Activated T-helper 2 cell treated with anti-CD3 and anti-CD28 coated beads, Interferon-gamma antibody, Interleukin-2, Interleukin-4, amounts not matched to agents 10 μg/mL and 5 μg/mL and 100 μg/mL, durations not matched to agents 14 hours and 24 hours and 36 hours (primary cell): ENCODE data around the gene STAC3. TPM values are rescaled to one million over a fixed set of nuclear protein-coding genes. Genes with fewer than 3 reads are reported as not detected.

ENCODE experiments used
- DNase-seq: peaks from one replicate; pipeline ENCODE4 v3.0.0; 2021; ENCODE audit warnings: low spot score
- H3K27ac Mint-ChIP-seq: one replicate; pipeline ENCODE4 v1.8.0; 2021; ENCODE audit warnings: mixed read lengths
- H3K27me3 Mint-ChIP-seq: one replicate; pipeline ENCODE4 v1.8.0; 2021; ENCODE audit warnings: low read depth, mixed read lengths
- H3K36me3 Mint-ChIP-seq: one replicate; pipeline ENCODE4 v1.8.0; 2021; ENCODE audit warnings: low read depth, mixed read lengths
- H3K4me1 Mint-ChIP-seq: one replicate; pipeline ENCODE4 v1.8.0; 2021; ENCODE audit warnings: low read depth, mixed read lengths
- H3K4me3 Mint-ChIP-seq: one replicate; pipeline ENCODE4 v1.8.0; 2021; ENCODE audit warnings: low read depth, mild to moderate bottlenecking, moderate library complexity, mixed read lengths
- H3K9me3 Mint-ChIP-seq: one replicate; pipeline ENCODE4 v1.8.0; 2021; ENCODE audit warnings: mixed read lengths
- intact Hi-C: fragments of 100-400 bp; cut with micrococcal nuclease; formaldehyde crosslinking; loops from one replicate; pipeline ENCODE4 v1.15.1; 2023
- total RNA-seq: library from RNA; stranded (reverse); gene quantifications from 2 replicates; pipeline ENCODE4 v1.2.3, GENCODE V29; 2022

STAC3 gene
- total RNA-seq, 1 donor from 2014 or later, result 5.6 TPM

DNA sequence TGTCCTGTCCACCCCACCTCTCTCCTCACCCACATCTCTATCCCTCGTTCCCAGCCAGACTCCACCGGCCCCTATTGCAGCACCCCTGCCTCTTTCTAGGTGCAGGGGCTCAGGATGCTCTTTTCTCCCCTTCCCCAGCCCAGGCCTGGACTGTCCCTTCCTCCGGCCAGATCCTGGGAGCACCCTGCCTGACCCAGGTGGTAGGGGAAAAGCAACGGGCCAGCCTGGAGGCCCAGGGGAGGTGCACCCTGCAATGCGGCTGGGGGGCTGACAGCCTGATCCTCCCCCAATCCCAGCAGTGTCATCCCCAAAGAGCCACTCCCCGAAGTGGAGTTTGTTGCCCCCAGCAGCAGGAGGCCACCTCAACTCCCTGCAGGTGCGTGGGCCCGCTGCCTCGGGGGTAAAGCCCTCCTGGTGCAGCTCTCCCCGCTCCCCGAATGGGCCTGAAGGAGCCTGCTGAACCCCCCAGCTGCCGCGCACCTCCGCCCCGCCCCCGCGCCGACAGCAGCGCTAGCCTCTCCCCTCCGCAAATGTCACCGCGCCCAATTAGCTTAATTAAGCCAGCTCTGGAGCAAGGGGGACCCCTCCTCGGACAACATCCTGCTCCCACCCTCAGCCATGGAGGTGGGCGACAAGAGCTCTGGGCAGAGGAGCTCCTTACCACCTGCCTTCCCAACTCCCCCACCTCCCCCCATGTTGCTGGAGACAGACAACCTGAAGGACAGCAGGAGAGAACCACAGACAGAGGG is 29.6 kb downstream of the STAC3 start:
- DNase-seq, result no peak
- peaks cover 74% of the 10 kb centered on the region for H3K27me3 Mint-ChIP-seq
- intact Hi-C loops, result no loop called here
- no peaks in the 10 kb centered on the region for H3K36me3 Mint-ChIP-seq
- no peak overlapping the region for H3K27ac Mint-ChIP-seq
- H3K4me3 Mint-ChIP-seq, result no peak overlapping the region
- no peaks in the 10 kb centered on the region for H3K9me3 Mint-ChIP-seq
- H3K4me1 Mint-ChIP-seq, result peaks cover 36% of the 10 kb centered on the region

DNA sequence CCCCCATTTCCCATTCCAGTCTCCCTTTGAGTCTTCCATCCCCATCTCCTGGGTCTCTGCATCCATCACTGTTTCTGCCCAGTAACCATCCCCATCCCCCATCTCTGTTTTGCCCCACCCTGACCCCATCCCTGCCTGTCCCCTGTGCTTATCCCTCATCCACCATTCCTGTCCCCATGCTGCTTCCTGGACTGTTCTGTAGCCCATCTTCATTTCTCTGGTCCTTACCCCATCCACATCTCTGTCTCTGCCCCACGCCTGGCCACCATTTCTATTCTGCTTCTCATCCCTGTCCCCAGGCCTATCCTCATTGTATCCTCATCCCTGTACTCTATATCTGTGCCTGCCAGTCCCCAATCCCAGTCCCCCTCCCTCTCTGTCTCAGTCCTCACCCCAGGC is 30.2 kb downstream of the STAC3 start:
- no peak overlapping the region for H3K4me3 Mint-ChIP-seq
- intact Hi-C loops, result no loop called here

DNA sequence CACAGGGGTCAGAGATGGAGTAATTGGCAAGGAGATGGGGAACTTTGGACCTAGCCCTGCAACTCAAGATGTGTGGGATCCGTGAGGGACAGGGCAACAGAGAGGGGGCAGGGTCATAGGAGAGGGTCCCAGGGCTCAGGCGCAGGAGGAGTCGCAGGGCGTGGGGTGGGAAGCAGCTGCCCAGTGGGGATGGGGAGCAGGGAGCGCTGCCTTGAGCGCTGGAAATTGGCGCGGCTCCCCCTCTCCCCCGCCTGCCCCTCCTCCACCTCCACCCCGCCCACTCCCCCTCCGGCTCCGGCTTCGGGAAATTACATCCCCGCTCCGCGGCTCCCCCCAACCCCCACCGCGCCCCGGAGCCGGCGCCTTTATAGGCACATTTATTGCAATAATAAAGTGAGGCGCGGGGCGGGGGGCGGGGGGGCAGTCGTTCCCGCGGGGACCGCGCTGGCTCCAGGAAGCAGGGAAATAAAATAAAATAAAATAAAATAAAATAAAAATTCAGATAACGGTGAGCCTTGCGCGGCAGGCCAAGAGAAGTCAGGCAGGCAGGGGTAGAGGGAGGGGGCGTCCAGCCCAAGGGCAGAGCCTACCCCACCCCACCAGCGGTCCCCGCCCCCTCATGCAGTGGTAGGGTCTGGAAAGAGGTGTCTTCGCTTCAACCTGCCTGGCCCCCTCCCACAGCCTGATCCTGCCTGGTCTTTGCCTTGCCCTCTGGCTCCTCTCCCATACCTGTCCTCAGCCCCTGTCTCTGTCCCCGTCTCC is 30.8 kb downstream of the STAC3 start:
- intact Hi-C loops, result no loop called here
- Mint-ChIP-seq H3K4me1 (peaks cover 36% of the 10 kb centered on the region), H3K4me3 (no peak overlapping the region)

More for the DNA sequence above, 30.2 kb downstream of the STAC3 start:
- no peak for DNase-seq
- Mint-ChIP-seq H3K36me3 (no peaks in the 10 kb centered on the region), H3K27ac (no peak overlapping the region), H3K4me1 (peaks cover 35% of the 10 kb centered on the region), H3K9me3 (no peaks in the 10 kb centered on the region), H3K27me3 (peaks cover 75% of the 10 kb centered on the region)

DNA sequence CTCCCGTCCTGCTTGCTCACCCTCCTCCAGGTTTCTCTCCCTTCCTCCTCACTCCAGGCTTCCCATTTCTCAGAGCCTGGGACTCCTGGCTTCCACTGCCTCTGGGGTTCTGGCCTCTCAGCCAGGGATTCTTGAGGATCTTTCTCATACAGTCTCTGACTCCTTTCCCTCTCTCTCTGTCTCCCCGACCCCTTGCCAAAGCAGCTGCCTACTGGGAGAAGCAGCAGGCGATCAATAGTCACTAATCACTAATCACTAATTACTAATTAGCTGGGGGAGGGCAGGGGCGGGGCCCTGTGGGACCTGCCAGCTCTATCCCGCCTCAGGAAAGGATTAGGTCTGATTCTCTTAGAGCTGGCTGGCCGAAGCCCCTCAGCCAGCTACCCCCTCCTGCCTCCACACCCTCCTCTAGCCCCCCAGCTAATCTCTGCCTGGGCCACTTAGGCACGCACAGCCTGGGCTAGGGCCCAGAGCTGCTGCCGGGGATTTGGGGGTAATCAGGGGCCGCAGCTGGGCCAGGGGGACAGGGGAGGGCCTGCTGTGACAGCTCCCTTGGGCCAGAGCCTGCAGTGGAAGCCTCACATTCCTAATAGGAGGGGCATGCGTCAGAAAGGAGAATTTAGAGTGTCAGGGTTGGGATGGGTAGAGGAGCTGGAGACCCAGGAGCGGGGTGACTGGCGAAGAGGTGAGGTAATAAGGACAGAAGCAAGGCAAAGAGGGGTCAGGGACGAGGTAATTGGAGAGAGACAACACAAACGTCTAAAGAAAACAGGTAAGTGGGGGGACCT is 31.6 kb downstream of the STAC3 start:
- DNase-seq, result no peak
- H3K4me3 Mint-ChIP-seq, result no peak overlapping the region
- no peak overlapping the region for H3K27ac Mint-ChIP-seq
- no peaks in the 10 kb centered on the region for H3K36me3 Mint-ChIP-seq
- peaks cover 41% of the 10 kb centered on the region for H3K4me1 Mint-ChIP-seq
- no peaks in the 10 kb centered on the region for H3K9me3 Mint-ChIP-seq
- intact Hi-C loops, result no loop called here
- H3K27me3 Mint-ChIP-seq, result peaks cover 82% of the 10 kb centered on the region

More for the DNA sequence above, 30.8 kb downstream of the STAC3 start:
- H3K27ac Mint-ChIP-seq, result no peak overlapping the region
- H3K9me3 Mint-ChIP-seq, result no peaks in the 10 kb centered on the region
- peaks cover 77% of the 10 kb centered on the region for H3K27me3 Mint-ChIP-seq
- no peak for DNase-seq
- no peaks in the 10 kb centered on the region for H3K36me3 Mint-ChIP-seq

DNA sequence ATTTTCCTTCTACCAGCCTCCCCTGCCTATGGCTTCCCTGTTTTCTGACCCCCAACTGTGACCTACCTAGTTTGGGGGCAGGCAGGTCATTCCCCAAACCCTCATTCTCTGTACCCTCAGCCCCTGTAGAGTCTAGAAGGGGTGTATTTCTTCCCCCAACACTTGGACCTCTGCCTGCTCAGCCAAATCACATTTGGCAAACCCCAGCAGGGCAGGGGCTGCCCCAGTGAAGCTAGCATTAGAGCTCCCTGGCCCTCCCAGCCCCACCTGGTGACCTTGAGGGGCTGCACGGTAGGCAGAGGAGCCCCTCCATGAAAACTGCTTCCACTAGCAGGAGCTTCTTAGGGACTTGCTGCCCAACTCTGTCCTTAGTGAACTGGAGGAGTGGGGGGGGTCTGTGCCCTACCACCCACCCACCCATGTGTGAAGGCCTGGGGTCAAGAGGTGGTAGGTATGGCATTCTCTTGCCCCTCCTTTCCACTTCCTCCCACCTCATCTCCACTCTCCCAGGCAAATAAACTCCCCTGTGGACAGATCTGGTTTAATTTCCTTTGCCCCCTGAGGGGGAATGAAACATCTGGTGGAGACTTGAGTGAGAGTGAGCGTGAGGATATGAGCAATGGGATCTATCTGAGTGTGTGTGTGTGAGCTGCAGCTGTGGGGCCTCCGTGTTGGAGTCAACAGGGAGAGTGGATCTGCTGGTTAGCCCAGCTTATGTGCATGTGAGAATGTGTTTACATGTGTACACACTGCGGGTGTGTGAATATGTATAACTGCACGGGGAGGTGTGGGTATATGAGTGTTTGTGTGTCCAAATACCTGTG is 32.7 kb downstream of the STAC3 start:
- Mint-ChIP-seq H3K36me3 (no peaks in the 10 kb centered on the region), H3K9me3 (no peaks in the 10 kb centered on the region), H3K27ac (no peak overlapping the region), H3K4me1 (peaks cover 48% of the 10 kb centered on the region), H3K27me3 (peaks cover 83% of the 10 kb centered on the region), H3K4me3 (peak overlapping the region; percentile 6)
- no peak for DNase-seq
- intact Hi-C loops, result no loop called here

DNA sequence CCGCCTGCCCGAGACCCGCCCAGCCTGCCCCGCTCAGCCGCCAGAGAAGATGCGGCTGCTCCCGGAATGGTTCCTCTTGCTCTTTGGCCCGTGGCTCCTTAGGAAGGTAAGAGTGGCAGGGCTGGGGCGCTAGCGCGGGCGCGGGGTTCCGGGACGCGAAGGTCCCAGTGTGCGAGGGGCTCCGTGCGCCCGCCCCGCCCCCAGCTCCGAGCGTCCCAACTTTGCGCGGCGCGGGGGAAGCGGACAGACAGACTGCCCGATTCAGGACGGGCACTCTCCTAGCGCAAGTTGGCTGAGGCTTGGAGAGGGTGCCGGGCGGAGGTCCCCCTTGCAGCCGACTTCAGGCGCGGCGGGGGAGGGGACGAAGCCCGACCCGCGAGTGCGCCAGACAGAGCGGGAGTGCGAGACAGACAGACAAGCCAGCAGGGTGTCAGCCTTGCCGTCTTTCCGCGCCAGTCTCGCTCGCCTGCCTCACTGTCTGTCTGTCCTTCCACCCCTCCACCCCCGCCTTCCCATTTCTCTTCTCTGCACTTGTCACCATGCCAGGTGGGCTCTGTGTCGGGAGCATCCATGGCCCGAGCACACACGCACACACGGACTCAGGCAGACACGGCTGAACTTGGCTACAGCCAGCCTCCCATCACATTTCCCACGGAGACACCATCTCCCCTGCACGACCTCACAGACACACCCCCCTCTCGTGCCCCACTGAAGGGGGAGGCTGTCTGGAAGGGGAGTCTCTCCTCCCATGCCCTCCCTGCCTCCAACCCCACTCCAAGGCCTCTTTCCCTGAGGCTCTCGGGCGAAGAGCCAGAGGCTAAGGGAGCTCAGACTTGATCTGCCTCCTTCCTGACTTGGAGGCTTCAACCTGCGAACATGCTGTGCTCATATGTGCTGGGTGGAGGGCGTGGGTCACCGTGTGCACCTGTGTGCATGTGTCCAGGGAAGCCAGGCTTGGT is 33.8 kb downstream of the STAC3 start:
- peak overlapping the region; percentile 15 for H3K27ac Mint-ChIP-seq
- DNase-seq, result no peak
- intact Hi-C loops, result loop anchor here (1.0 kb wide), 1 partner anchor 8 kb away; no protein-coding TSS in a partner anchor

DNA sequence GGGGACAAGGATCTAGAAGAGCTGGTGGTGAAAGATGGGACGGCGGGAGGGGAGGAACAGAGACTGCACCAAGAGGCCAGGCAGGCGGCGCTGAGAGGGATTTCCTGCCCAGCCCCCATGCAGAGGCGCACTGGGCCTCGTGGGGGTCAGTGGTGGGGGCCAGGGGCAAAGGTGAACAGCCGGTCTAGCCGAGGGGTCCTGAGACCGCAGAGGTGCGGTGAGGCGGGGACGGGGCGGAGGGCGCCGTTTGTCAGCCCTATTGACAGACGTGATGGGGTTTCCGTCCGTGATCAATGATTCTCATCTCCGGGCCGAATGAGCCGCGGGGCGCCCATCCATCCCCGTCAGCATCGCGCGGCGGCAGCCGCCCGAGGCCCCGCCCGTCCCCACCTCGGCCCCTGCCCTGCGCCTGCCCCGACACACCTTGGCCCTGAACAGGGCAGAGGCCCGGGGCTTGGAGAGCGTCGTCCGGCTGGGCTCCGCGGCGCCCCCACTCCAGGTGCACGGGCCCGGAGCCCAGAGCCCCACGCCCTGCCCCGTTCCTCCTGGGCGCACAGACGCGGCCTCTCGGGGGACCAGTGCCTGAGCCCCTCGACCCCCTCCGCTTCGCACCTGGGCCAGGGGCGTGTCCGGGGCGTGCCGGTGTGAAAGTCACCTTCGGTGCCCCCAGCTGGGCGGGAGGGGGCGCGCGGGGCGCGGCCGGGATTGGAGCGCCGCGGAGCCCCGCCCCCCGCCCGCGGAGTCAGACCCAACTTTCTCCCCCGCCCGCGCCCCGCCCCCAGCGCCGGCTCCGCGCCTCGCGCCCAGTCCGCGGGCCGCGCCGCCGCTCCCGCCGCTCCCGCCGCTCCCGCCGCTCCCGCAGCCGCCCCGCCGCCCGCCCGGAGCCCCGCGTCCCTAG is 34.7 kb downstream of the STAC3 start, which contains the start of gene NXPH4:
NXPH4 (plus strand) TSS at position 781 of the 898 bp plus-strand sequence. CDS start 176 bp downstream, outside the sequence.
- H3K27me3 Mint-ChIP-seq, result peaks cover 65% of the 10 kb centered on the region

More for the DNA sequence above, 33.8 kb downstream of the STAC3 start:
- Mint-ChIP-seq H3K27me3 (peaks cover 73% of the 10 kb centered on the region), H3K4me3 (peak overlapping the region; percentile 78), H3K36me3 (no peaks in the 10 kb centered on the region), H3K9me3 (no peaks in the 10 kb centered on the region), H3K4me1 (peaks cover 41% of the 10 kb centered on the region)

DNA sequence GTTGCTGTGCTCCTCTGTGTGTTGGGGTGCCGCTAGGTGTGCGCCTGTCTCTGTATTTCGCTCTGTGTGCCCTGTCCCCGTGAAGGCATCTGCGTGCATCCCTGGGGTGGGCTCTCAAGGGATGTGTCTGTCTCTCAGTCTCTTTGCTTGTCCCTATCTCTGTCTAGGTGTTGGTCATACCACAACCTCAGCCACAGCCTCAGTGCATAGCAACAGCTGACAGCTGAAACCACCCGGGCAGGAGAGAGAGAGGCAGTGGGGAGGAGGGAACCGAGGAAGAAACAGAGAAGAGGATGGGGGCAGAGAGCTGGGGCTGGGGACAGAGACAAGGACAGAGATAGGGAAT is 35.3 kb downstream of the STAC3 start:
- DNase-seq, result peak; percentile 49
- Mint-ChIP-seq H3K9me3 (no peaks in the 10 kb centered on the region), H3K27me3 (peaks cover 58% of the 10 kb centered on the region), H3K4me1 (peaks cover 32% of the 10 kb centered on the region), H3K4me3 (peak overlapping the region; percentile 73), H3K27ac (no peak overlapping the region), H3K36me3 (no peaks in the 10 kb centered on the region)
- intact Hi-C loops, result no loop called here

More for the DNA sequence above, 34.7 kb downstream of the STAC3 start, which contains the start of gene NXPH4:
- Mint-ChIP-seq H3K4me3 (peak within 1 kb of the TSS; percentile 78), H3K9me3 (no peaks in the 10 kb centered on the region), H3K4me1 (peaks cover 35% of the 10 kb centered on the region), H3K36me3 (no peaks in the 10 kb centered on the region), H3K27ac (peak within 1 kb of the TSS; percentile 15)
- DNase-seq, result peak; percentile 42
- intact Hi-C loops, result no loop called here

DNA sequence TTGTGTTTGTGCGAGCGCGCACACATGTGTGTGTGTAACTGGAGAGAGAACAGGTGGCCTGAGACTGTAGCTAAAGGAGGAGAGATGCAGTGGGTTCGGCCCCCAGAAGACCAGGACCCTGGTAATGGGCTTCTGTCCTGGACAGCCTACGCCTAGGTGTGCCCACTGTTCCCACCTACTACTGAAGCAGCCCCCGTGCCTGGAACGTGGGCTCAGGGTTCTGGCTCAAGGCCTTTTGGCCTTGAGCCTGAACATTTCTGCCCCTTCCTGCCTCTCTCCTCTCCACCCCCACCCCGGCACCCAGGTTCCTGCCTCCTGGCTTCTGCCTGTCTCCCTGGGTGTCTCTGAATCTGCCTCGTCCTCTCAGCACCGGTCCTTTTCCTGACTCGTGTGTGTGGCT is 35.9 kb downstream of the STAC3 start:
- intact Hi-C loops, result no loop called here
- peaks cover 56% of the 10 kb centered on the region for H3K27me3 Mint-ChIP-seq
- H3K9me3 Mint-ChIP-seq, result no peaks in the 10 kb centered on the region
- no peak for DNase-seq
- H3K36me3 Mint-ChIP-seq, result no peaks in the 10 kb centered on the region
- H3K4me1 Mint-ChIP-seq, result peaks cover 30% of the 10 kb centered on the region
- H3K27ac Mint-ChIP-seq, result no peak overlapping the region
- H3K4me3 Mint-ChIP-seq, result no peak overlapping the region

DNA sequence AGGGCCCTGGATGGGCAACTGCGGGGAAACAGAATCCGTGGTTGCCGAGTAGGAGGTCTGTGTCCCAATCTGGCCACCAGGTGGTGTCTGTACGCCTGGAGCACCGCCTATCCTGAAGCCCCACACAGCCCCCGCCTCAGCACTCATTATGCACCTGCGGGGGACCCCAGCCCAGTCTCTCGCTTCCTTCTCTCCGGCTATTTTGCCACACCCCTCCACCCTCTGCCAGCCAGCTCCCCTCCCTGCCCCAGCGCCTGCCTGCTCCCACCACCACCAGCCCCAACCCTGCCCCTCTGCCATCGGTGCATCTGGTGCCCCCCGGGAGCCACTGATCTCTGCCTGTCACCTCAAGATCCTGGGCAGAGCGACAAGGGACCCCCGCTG is 36.6 kb downstream of the STAC3 start:
- Mint-ChIP-seq H3K27me3 (peaks cover 50% of the 10 kb centered on the region), H3K27ac (no peak overlapping the region), H3K36me3 (no peaks in the 10 kb centered on the region), H3K9me3 (no peaks in the 10 kb centered on the region), H3K4me1 (peaks cover 30% of the 10 kb centered on the region), H3K4me3 (peak overlapping the region; percentile 6)
- intact Hi-C loops, result no loop called here
- DNase-seq, result peak; percentile 59
